Stimulated activated naive CD8-positive, alpha-beta T cell treated with anti-CD3 and anti-CD28 coated beads, Interleukin-15, amount 100 ng/mL, for 72 hours (primary cell): ENCODE data around the gene OSBPL8.
"Not testable (repeated sequence)": the region's sequence is repeated elsewhere in the genome, so short reads cannot be mapped to it uniquely, and the experiment has no call there.

ENCODE experiments used
- ATAC-seq: fragments of 150-1000 bp; cut with Tn5 transposase; 2 replicates; pipeline ENCODE4 v1.10.0; 2021; ENCODE audit warnings: mild to moderate bottlenecking, moderate library complexity
- DNase-seq, 2 donors: peaks; one replicate each; pipeline ENCODE4 v3.0.0; 2021 to 2022
- H3K27ac Mint-ChIP-seq, 2 donors: one replicate each; pipeline ENCODE4 v1.8.0; 2022; ENCODE audit warnings: mild to moderate bottlenecking in 2 of 2, mixed read lengths in 2 of 2, moderate library complexity in 2 of 2
- H3K27me3 Mint-ChIP-seq: one replicate; pipeline ENCODE4 v1.8.0; 2022; ENCODE audit warnings: mixed read lengths
- H3K4me1 Mint-ChIP-seq: one replicate; pipeline ENCODE4 v1.8.0; 2022; ENCODE audit warnings: mild to moderate bottlenecking, mixed read lengths
- H3K4me3 Mint-ChIP-seq, 2 donors: one replicate each; pipeline ENCODE4 v1.8.0; 2022; ENCODE audit warnings: mild to moderate bottlenecking in 2 of 2, mixed read lengths in 2 of 2, moderate library complexity in 1 of 2
- H3K9me3 Mint-ChIP-seq, 2 donors: one replicate each; pipeline ENCODE4 v1.8.0; 2022; ENCODE audit warnings: mixed read lengths in 2 of 2

OSBPL8 gene

DNA sequence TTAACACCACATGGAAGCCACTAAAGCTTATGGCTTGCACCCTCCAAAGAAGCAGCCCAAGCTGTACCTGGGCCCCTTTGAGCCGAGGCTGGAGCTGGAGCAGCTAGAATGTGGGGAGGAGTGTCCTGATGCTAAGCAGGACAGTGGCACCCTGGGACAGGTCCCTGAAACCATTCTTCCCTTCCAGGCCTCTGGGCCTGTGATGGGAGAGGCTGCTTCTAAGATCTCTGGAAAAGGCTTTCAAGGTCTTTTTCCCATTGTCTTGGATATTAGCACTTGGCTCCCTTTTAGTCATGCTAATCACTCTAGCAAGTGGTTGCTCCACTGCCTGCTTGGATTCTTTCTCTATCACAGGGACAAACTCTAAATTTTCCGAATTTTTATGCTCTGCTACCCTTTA, 40.9 kb downstream of the OSBPL8 start:
- Mint-ChIP-seq H3K27me3 (no peaks in the 10 kb centered on the region), H3K27ac (peak overlapping the region in 1 of 2 donors; percentile 8), H3K9me3 (peaks cover 28 to 35% of the 10 kb centered on the region in 2 donors), H3K4me1 (peaks cover 51% of the 10 kb centered on the region), H3K4me3 (no peak overlapping the region)
- DNase-seq (no peak), ATAC-seq (no peak)

DNA sequence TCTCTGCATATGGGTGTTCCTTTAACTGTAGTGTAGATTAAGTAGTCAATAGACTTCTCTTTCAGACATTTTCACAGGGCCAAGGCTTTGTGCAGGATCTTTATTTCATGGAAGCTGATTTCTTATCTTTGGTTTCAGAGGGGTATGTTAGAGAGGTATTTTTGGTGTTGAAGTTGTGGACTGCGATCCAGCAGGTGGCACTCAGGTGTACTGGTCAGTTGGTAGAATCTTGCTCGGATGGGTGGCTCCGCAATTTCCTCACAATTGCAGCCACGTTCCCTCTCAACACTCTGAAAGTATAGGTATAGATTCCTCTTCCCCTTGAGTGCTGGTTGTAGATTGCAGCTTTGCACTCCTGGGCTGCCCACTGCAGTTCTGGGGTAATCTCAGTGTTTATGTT, 44.3 kb downstream of the OSBPL8 start:
- DNase-seq (no peak), ATAC-seq (no peak)
- Mint-ChIP-seq H3K4me1 (peaks cover 26% of the 10 kb centered on the region), H3K9me3 (peaks cover 32 to 46% of the 10 kb centered on the region in 2 donors), H3K27ac (no peak overlapping the region), H3K27me3 (no peaks in the 10 kb centered on the region), H3K4me3 (no peak overlapping the region)

DNA sequence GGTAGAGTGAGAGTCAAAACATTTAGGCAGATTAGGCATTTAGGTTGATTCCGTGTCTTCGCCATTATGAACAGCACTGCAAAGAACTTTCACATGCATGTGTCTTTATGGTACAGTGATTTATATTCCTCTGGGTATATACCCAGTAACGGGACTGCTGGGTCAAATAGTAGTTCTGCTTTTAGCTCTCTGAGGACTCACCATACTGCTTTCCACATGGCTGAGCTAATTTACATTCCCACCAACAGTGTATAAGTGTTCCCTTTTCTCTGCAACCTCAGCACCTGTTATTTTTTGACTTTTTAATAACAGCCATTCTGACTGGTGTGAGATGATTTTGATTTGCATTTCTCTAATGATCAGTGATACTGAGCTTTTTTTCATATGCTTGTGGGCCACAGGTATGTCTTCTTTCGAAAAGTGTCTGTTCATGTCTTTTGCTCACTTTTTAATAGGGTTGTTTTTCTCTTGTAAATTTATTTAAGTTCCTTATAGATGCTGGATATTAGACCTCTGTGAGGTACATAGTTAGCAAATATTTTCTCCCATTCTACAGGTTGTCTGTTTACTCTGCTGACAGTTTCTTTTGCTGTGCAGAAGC, 48.4 kb downstream of the OSBPL8 start:
- not testable (repeated sequence) for ATAC-seq, H3K27me3 Mint-ChIP-seq, H3K4me1 Mint-ChIP-seq, H3K27ac Mint-ChIP-seq, H3K4me3 Mint-ChIP-seq, DNase-seq
- H3K9me3 Mint-ChIP-seq = peaks cover 28 to 39% of the 10 kb centered on the region in 2 donors

DNA sequence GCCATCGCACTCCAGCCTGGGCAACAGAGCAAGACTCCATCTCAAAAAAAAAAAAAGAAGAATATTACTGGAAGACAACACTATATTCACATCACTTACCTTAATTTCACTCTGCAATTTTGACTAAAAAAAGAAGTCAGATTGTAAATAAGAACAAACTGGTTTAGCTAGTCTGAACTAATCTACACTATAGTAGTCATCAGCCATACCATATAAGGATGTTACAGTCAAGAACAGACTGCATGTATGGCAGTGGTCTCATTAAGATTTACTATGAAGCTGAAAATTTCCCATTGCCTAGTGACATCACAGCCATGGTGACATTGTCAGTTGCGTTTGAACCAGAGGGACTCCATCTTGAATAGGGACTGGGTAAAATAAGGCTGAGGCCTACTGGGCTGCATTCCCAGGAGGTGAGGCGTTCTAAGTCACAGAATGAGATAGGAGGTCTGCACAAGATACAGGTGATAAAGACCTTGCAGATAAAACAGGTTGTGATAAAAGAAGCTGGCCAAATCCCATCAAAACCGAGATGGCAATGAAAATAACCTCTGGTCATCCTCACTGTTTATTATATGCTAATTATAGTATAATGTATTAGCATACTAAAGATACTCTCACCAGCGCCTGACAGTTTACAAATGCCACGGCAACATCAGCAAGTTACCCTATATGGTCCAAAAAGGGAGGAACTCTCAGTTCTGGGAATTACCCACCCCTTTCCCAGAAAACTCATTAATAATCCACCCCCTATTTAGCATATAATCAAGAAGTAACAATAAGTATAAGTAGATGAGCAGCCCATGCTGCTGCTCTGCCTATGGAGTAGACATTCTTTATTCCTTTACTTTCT, 51.2 kb downstream of the OSBPL8 start:
- peaks cover 9% of the 10 kb centered on the region for H3K4me1 Mint-ChIP-seq

DNA sequence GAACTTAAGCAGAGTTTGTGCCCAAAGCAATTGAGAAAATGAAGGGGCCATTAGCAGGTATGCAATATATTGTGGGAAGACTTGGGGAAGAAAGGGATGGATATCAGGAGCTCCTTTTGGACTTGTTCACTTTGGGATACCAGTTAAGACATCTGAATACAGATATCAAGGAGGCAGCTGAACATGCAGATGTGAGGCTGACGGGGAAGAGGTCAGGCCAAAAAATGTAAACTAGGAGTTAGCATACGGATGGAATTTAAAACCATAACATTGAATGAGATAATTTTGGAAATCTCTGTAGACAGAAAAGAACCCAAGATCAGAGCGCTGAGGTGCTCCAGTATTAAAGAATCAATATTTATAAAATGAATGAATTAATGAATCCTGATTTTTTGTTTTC, 53.4 kb downstream of the OSBPL8 start:
- DNase-seq (no peak), ATAC-seq (no peak)
- Mint-ChIP-seq H3K9me3 (peaks cover 0 to 11% of the 10 kb centered on the region in 2 donors), H3K27ac (no peak overlapping the region), H3K4me3 (no peak overlapping the region), H3K4me1 (peaks cover 15% of the 10 kb centered on the region), H3K27me3 (no peaks in the 10 kb centered on the region)

More for the DNA sequence above, 51.2 kb downstream of the OSBPL8 start:
- Mint-ChIP-seq H3K4me3 (no peak overlapping the region), H3K27ac (no peak overlapping the region), H3K9me3 (peaks cover 16 to 18% of the 10 kb centered on the region in 2 donors), H3K27me3 (no peaks in the 10 kb centered on the region)
- ATAC-seq = no peak
- no peak for DNase-seq

DNA sequence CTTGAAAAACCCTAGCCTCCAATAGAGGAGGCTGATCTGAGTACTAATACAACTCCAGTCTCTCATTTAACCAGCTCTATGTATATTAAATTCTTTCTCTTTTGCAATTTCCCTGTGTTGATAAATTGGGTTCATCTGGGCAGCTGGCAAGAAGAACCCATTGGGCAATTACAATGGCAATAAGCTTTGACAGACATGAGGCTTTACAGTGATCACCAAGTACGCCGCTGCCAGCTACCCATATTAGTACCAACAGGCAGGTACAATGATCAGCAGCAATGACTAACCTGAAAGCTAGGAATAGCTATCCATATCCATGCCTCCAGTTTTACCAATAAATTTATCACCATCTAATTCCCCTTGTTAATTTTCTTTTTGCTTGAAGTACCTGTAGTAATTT, 54.5 kb downstream of the OSBPL8 start:
- Mint-ChIP-seq H3K4me1 (peaks cover 17% of the 10 kb centered on the region), H3K9me3 (peaks cover 0 to 11% of the 10 kb centered on the region in 2 donors), H3K27me3 (no peaks in the 10 kb centered on the region), H3K27ac (peak overlapping the region in 1 of 2 donors; percentile 7), H3K4me3 (no peak overlapping the region)
- ATAC-seq = no peak
- no peak for DNase-seq

DNA sequence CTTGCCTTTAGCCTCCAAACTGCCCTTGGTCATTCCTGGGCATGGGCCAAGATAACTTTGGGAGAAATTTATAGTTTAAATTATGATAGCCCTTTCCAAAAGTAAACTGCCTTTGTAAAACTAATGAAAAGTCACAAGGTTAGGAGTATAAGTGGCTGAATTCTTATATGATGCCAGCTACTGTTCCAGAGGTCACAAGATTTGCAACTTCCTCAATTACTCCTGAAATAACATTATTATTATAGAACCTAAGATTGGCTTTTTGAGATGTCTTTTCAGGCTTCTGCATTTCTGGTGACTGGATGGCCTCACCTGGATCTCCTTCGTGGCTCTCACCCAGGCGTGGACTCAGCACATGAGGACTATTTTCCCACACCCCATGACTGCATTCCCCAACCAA, 55.0 kb downstream of the OSBPL8 start:
- H3K4me1 Mint-ChIP-seq = peaks cover 17% of the 10 kb centered on the region
- H3K27me3 Mint-ChIP-seq = no peaks in the 10 kb centered on the region
- no peak overlapping the region for H3K4me3 Mint-ChIP-seq
- DNase-seq (no peak), ATAC-seq (no peak)
- peaks cover 0 to 10% of the 10 kb centered on the region in 2 donors for H3K9me3 Mint-ChIP-seq
- no peak overlapping the region for H3K27ac Mint-ChIP-seq

DNA sequence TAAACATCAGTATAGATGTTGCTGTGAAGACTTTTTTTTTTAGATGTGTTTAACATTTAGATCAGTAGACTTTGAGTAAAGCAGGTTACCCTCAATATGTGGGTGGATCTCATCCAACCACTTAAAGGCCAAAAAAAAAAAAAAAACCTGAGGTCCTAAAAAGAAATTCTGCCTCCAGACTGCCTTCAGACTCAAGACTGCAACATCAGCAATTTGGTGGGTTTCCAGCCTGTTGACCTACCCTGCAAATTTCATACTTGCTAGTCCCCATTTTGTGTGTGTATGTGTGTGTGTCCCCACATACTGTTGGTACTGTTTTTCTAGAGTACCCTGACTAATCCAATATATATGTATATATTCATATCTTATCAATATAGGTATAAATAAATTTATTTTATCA, 55.6 kb downstream of the OSBPL8 start:
- Mint-ChIP-seq H3K9me3 (peaks cover 0 to 7% of the 10 kb centered on the region in 2 donors), H3K4me1 (peaks cover 17% of the 10 kb centered on the region), H3K27me3 (no peaks in the 10 kb centered on the region)

DNA sequence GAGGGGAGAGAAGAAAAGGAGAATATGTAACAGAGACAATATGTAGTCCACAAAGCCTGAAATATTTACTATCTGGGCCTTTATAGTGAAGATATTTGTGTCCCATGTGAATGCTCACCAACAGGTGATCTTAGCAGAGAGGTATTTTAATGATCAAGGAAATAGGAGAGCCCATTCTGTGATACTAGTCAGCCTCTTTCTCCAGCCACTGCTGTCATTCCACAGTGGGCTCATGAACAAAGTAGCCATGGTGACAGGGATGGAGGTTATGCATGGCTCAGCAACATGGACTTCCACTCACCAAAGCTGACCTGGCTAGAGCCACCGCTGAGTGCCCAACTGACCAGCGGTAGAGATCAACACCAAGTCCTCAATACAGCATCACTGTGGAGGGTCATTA, 58.2 kb downstream of the OSBPL8 start:
- DNase-seq (no peak), ATAC-seq (no peak)
- H3K27me3 Mint-ChIP-seq = no peaks in the 10 kb centered on the region
- no peak overlapping the region for H3K27ac Mint-ChIP-seq
- H3K4me3 Mint-ChIP-seq = no peak overlapping the region
- peaks cover 0 to 7% of the 10 kb centered on the region in 2 donors for H3K9me3 Mint-ChIP-seq
- H3K4me1 Mint-ChIP-seq = peaks cover 17% of the 10 kb centered on the region

More for the DNA sequence above, 55.6 kb downstream of the OSBPL8 start:
- Mint-ChIP-seq H3K4me3 (no peak overlapping the region), H3K27ac (no peak overlapping the region)
- ATAC-seq = no peak
- no peak for DNase-seq

DNA sequence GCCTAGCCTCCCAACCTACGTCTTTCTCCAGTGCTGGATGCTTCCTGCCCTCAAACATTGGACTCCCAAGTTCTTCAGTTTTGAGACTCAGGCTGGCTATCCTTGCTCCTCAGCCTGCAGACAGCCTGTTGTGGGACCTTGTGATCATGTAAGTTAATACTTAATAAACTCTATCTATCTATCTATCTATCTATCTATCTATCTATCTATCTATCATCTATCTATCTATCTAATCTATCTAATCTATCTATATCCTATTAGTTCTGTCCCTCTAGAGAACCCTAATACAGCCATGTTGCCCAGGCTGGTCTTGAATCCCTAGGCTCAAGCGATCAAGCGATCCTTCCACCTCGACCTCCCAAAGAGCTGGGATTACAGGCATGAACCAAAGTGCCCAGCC, 60.4 kb downstream of the OSBPL8 start:
- H3K9me3 Mint-ChIP-seq = peaks cover 16 to 21% of the 10 kb centered on the region in 2 donors
- not testable (repeated sequence) for ATAC-seq, H3K27me3 Mint-ChIP-seq, H3K27ac Mint-ChIP-seq, H3K4me1 Mint-ChIP-seq, H3K4me3 Mint-ChIP-seq, DNase-seq

DNA sequence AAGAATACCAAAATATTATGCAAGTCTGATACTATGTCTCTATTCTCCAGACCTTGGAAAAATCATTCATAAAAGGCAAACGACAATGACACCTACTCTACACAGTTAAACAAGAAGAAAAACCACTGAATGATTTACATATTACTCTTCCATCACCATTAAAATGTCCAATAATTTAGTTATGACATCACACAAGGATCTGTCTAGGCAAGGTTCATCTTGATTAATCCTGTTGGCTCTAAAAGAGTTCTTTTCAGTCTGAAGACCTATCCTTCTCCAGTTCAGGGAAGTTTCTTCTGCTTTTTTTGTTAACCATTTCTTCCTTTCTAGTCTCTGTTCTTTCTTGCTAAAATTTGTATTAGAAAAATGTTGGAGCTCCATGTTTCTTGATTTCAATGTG, 64.0 kb downstream of the OSBPL8 start:
- Mint-ChIP-seq H3K9me3 (peaks cover 25% of the 10 kb centered on the region in 2 donors), H3K4me1 (peaks cover 4% of the 10 kb centered on the region), H3K4me3 (no peak overlapping the region), H3K27me3 (no peaks in the 10 kb centered on the region), H3K27ac (no peak overlapping the region)
- no peak for ATAC-seq
- DNase-seq = no peak

DNA sequence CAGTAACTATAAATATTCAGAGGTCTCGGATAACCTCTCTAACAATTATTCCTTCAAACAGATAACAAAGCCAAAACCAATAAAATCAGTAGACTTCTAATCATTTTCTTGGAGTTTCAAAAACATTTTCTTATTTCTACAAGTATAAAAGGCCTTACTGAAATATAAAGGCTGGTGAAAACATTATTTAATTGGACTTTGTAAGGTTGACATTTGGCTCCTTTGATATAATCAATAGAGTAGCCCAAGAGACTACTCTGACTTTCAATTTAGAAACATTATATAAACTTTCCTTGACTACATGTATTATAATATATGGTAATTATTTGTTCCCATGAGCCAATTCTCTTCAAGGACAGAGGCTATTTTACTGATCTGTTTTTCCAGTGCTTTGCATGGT, 68.3 kb downstream of the OSBPL8 start:
- H3K4me1 Mint-ChIP-seq = peaks cover 24% of the 10 kb centered on the region
- DNase-seq = no peak
- no peak overlapping the region for H3K27ac Mint-ChIP-seq
- peaks cover 25% of the 10 kb centered on the region in 2 donors for H3K9me3 Mint-ChIP-seq
- H3K4me3 Mint-ChIP-seq = no peak overlapping the region
- no peaks in the 10 kb centered on the region for H3K27me3 Mint-ChIP-seq
- ATAC-seq = no peak

DNA sequence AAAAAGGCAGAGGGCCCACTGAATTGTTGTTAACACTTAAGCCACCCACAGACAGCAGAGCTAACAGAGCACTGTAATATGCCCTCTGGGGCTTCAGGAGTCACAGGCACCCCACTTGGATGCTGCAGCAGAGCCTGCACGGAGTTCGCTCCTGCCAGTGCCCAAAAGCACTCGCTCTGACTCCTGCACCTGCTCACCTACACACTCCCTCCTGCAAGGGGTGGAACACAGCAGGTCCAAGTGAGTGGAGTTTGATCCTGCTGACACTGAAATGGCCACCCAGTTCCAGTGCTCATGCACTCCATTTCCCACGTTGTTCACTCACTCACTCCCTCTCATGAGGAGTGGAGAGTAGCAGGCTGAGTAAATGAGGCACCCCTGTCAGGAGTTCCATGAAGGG, 68.8 kb downstream of the OSBPL8 start:
- Mint-ChIP-seq H3K9me3 (peaks cover 20 to 21% of the 10 kb centered on the region in 2 donors), H3K4me3 (no peak overlapping the region), H3K4me1 (peaks cover 24% of the 10 kb centered on the region), H3K27ac (no peak overlapping the region), H3K27me3 (no peaks in the 10 kb centered on the region)
- DNase-seq = no peak
- ATAC-seq = no peak

DNA sequence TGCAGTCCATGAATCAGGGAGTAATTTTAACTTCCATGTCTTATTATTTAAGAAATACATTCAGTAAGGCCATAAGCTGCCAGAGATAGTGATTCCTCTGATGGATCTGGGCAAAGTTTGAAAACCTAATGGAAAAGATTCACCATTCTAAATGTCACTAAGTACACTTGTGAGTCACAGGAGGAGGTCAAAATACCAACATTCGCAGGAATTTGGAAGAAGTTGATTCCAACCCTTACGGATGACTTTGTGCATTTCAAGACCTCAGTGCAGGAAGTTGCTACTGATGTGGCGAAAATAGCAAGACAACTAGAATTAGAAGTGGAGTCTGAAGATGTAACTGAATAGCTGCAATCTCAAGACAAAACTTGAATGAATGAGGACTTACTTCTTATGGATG, 69.8 kb downstream of the OSBPL8 start:
- DNase-seq (no peak), ATAC-seq (no peak)
- no peak overlapping the region for H3K27ac Mint-ChIP-seq
- no peaks in the 10 kb centered on the region for H3K27me3 Mint-ChIP-seq
- no peak overlapping the region for H3K4me3 Mint-ChIP-seq
- peaks cover 15 to 16% of the 10 kb centered on the region in 2 donors for H3K9me3 Mint-ChIP-seq
- H3K4me1 Mint-ChIP-seq = peaks cover 24% of the 10 kb centered on the region

DNA sequence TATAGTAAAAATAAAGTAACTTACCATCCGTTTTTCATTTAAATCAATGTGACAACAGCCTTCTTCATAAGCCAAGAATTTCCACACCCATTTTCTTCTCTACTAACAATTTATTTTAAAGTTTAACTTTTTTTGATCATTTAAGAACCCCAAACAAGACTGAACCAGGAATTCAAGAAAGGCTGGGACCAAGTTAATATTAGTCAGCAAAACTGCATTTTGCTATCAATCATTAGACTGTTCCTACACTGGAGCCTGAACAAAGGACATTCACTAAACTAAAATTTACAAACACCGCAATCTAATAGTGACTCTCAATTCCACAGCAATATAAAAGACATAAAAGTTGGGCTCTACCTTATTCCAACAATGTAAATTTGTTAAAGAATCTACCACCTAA, 73.6 kb downstream of the OSBPL8 start:
- Mint-ChIP-seq H3K9me3 (no peaks in the 10 kb centered on the region), H3K27ac (no peak overlapping the region), H3K4me3 (no peak overlapping the region), H3K27me3 (no peaks in the 10 kb centered on the region), H3K4me1 (peaks cover 24% of the 10 kb centered on the region)
- DNase-seq (no peak), ATAC-seq (no peak)

DNA sequence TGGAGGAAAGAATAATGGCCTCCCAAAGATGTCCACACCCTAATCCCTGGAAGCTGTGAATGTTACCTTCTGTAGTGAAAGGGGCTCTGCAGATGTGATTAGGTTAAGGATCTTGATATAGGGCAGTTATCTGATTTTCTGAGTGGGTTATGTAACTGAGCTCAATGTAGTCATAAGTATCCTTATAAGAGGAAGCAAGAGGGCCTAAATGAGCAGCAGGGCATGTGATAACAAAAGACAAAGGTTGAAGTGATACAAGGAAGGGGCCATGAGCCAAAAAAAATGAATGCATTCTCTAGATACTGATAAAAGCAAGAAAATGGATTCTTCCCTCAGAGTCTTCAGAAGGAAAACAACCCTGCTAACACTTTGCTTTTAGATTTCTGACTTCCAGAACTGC, 78.8 kb downstream of the OSBPL8 start:
- Mint-ChIP-seq H3K4me1 (peaks cover 9% of the 10 kb centered on the region), H3K27ac (peak overlapping the region; percentile 32 to 47), H3K4me3 (no peak overlapping the region), H3K9me3 (no peaks in the 10 kb centered on the region), H3K27me3 (no peaks in the 10 kb centered on the region)
- ATAC-seq = no peak
- DNase-seq = no peak
